GM12864 (cell line): ENCODE measurements around the gene PTOV1.

Experiments used
- DNase-seq: peaks from one replicate; pipeline ENCODE4 v3.0.0-alpha.2; 2011; ENCODE audit warnings: low read depth
- H3K4me3 ChIP-seq: 2 replicates; pipeline ENCODE4 v1.5.1; 2011; ENCODE audit warnings: mild to moderate bottlenecking, low read depth, low read length, control low read depth
- TF ChIP-seq, protein P1 (sequence below): IDR thresholded peaks from 2 replicates; pipeline ENCODE4 v1.5.1; 2011; ENCODE audit warnings: low read depth, mild to moderate bottlenecking, moderate library complexity, low read length, control low read depth, inconsistent platforms; ENCODE audit errors: missing control alignments

Gene PTOV1

DNA sequence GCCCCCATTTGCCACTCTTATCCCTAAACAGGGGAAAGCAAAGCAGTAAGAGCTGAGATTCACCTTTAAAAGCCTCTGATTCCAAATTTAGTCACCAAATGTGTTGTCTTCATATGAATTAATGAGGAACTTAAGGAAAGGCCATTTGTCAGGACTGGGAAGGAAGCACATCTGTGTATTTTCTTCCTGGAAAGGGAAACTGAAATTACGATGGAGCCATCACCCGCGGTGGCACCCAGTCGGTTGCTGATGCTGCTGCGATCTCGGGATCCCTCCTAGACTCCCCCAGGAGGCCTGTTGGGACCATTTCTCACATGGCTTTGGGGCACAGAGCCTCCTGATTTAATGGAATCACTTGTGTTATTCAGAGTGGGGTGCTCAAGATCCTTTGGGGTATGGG is 53.2 kb downstream of the PTOV1 start:
- no peak for DNase-seq
- TF ChIP-seq, protein P1, sequence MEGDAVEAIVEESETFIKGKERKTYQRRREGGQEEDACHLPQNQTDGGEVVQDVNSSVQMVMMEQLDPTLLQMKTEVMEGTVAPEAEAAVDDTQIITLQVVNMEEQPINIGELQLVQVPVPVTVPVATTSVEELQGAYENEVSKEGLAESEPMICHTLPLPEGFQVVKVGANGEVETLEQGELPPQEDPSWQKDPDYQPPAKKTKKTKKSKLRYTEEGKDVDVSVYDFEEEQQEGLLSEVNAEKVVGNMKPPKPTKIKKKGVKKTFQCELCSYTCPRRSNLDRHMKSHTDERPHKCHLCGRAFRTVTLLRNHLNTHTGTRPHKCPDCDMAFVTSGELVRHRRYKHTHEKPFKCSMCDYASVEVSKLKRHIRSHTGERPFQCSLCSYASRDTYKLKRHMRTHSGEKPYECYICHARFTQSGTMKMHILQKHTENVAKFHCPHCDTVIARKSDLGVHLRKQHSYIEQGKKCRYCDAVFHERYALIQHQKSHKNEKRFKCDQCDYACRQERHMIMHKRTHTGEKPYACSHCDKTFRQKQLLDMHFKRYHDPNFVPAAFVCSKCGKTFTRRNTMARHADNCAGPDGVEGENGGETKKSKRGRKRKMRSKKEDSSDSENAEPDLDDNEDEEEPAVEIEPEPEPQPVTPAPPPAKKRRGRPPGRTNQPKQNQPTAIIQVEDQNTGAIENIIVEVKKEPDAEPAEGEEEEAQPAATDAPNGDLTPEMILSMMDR, result no peak
- peak overlapping the region; percentile 35 for H3K4me3 ChIP-seq

DNA sequence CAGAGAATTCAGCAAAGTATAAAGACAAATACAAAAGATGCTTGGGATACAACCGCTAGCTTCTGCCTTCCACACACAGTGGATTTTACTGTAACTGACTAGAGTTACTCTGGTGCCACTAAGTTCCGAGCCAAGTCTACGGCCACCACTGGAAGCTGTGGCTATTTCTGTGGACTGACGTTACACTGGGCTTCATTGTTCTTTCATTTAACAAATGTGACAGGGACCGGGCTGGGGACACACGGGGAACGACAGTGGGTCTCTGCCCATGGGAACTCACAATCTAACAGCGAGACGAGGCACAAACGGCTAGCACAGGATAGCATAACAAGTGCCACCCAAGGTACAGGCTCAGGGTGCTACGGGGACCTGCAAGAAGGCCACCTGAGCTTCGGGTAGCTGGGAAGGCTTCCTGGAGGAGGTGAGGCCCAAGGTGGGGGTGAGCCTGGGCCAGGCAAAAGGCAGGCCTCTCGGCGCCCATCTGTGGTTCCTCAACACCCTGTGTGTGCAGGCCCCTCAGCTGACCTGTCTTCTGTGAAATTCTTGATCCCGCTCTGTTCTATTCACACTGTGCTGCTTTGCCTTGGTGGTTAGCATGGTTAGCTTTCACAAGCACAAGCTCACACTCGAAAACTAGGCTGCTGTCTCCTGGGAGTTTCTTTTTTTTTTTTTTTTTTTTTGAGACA is 56.1 kb downstream of the PTOV1 start:
- TF ChIP-seq, protein P1, result no peak
- DNase-seq, result no peak
- H3K4me3 ChIP-seq, result peak overlapping the region; percentile 3

DNA sequence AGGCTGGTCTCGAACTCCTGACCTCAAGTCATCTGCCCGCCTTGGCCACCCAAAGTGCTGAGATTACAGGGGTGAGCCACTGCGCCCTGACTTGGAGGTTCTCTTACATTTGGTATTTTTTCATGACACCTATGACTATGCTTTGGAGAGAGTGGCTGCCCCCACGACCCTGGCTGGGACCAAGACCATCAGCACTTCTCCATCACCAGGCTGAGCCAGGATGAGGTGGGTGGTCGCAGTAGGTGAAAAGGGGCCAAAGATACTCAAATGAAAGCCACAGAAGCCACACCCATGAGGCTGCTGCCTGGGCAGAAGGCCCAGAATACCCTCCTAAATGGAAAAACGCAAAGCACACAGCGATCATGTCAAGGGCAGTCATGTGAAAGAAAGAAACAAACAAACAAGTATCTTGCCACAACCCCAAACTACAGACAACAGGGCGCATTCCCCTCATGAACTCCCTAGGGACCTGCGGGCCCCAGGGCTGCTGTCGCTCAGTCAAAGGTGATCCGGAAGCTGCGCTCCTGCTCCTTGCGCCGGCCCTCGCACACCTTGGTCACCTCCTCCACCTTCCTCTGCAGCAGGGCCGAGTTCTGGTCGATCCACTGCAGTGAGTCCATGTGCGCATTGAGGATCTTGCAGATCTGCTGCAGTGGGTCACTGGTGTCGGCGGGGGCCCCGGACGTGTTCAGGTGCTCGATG is 56.9 kb downstream of the PTOV1 start:
- DNase-seq, result no peak
- H3K4me3 ChIP-seq, result no peak overlapping the region
- TF ChIP-seq, protein P1, result no peak

DNA sequence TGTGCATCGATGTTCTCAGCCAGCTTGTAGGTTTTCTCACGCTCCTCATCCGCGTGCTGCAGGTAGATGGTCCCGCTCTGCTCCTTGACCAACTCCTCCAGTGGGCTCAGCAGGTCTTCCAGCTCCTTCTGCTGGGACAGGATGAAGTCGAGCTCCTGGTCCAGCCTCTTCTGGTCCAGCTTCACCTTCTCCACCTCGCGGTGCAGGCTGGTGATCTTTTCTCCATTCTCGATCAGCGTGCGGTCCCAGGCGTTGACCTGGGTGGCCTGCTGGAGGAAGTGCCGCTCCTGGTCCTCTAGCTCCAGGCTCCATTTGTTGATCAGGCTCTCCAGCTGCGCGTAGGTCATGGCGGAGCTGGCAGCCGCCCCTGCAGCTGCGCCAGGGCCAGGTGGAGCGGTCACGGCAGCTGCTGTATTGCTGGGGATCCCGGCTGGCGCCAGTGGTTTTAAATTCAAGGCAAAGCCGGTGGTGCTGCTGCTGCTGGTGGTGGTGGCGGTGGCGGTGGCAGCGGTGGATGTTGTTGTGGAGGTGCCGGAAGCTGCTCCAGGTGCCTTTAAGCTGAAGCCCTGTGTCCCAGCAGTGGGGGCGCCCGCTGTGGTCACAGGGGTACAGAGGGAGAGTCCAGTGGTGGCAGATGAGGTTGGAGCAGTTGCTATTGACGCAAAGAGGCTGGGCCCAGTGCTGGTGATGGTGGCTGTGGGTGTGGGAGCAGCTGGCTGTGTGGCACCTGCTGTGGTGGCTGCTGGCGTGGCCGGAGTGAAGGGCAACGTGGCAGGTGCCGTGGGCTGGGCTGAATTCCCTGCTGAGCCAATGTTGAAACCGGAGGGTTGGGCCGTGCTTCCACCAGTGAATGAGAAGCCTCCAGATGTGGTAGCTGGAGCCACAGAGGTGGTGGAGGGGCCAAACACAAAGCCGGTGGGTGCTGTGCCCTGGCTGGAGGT is 57.8 kb downstream of the PTOV1 start:
- TF ChIP-seq, protein P1, result no peak

DNA sequence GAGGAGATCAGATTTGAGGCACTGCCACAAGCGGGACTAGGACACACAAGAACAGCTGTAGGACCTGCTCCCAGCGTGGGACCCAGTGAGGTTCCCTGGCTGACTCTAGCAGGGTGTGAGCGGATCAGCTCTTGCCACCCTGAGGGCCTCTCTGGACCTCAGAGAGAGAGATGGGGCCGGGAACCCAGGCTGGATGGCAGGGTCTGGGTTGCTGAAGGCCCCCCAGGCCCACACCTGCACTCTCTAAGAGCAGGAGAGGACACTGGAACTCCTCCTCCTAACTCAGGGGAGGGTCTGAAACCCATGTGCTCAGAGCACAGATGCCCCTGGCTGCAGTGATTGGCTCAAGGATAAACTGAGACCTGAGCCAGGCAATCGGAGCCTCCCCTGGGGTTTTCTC is 59.2 kb downstream of the PTOV1 start:
- TF ChIP-seq, protein P1, result no peak
- no peak for DNase-seq
- no peak overlapping the region for H3K4me3 ChIP-seq

More for the DNA sequence above, 57.8 kb downstream of the PTOV1 start:
- no peak for DNase-seq
- no peak overlapping the region for H3K4me3 ChIP-seq
